ENCODE results near the gene ARHGAP8.
"Not testable (repeated sequence)": the region's sequence is repeated elsewhere in the genome, so short reads cannot be mapped to it uniquely, and the experiment has no call there.

ARHGAP8 gene

GRCh38 chr22:44891791-44892190, 139.4 kb downstream of the ARHGAP8 start:
- DNase-seq, result no peak

DNA sequence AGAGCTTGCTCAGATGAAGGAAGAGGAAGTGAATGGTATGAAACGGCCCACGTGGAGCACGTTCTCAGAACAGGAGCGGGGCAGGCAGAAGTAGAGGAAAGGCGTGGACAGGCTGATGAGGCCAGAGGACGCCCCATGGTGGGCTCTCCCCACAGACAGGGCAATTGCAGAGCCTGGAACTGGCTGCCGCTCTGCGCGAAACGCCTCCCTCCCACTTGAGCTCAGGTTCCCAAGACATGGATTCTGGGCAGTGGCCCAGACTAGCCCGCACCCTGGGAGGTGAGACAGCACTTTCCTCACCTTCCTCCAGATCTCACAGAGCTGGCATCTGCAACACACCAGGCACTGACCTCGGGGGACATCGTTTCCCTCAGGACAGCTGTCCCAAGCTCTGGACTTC, 139.9 kb downstream of the ARHGAP8 start:
- no peak for DNase-seq

DNA sequence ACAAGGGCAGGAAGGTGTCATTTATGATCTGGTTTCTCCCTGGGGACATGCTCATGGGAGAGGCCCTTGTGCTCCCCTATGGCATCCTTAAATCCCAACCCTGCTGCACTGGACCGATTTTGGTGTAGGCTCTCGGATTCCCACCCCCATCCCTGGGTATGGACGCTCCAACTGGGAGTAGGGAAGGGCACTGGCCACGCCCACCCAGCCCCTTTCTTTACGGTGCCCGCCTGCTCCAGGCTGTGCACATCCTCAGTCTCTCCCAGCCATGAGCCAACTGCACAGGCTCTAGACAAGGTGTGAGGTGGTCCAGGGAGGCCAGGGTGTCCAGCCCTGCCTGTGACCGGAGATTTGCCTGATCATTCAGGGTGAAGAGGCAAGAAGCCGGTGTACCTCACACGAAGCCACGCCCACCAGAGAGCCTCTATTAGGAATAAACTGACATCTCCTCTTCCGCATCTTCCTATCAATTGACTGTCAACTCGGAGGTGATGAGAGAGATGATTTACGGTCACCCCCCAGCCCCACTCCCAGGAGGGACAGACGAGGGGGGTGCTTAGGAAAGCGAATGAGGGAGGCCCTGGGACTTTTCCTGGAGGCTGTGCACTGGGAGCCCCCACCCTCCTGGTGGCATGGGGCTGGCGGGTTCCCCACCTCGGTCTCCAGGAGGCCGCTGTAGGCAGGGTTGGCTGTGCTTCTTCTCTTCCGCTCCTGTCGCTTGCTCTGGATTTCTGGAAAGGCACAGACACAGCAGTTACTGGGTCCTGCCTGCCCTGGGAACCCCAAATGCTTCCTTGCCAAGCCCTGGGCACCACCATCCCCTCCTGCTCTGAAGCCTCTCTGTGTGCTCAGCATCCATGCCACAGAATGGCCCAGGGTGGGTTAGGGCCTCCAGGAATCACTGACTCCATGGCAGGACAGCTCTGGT, 140.7 kb downstream of the ARHGAP8 start:
- no peak for DNase-seq

DNA sequence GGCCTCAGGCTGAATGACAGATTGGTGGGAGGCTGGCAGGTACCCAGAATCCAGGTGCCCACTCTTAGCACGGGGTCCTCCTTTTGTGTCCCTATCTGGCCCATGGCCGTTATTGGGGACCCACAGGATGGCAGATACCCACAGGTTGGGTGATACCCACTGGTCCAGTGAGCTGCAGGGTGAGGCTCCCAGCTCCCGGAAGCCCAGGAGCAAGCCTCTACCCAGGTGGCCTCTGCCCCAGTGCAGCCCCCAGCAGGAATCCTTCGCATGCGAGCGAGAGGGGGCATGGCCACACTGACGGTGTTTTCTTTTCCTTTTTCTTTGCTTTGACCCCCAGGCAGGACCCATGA, 141.3 kb downstream of the ARHGAP8 start:
- DNase-seq, result no peak

DNA sequence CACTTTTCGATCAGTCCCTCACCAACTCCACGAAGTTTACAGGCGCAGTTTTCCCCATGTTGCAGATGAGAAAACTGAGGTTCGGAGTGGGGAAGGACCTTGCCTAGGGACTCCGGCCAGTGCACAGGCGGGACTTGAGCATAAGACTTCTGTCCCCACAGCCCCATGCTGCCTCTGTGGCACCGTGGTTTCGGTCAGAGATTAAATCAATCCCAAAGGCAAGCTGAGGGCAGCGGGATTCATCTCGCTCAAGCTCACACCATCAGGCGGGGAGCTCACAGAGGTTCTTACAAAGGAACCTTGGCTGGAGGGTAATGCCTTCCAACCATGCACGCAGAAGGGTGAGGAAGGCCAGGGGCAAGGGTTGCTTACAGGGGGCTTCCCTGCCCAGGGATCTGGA, 141.9 kb downstream of the ARHGAP8 start:
- no peak for DNase-seq

DNA sequence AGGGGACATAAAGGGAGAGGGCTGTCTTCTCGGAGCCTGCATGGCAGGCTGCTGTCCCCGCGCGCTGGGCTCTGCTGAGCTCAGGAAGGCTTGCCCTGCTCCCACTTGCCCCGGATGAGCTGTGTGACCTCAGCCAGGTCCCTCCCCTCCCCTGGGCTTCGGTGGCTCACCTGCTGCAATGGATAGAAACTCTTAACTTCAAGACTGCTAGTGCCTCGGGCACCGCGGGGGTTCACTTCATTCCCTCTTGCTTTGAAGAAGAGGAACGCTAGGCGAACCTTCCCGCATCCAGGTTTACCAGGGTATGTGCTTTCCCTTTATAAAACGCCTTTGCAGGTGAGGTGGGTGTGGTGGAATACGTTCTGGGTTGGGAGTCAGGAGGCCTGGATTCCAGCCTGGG, 142.4 kb downstream of the ARHGAP8 start:
- no peak for DNase-seq

- DNase-seq, result no peak
Observed at GRCh38 chr22:44895296-44896055, 143.1 kb downstream of the ARHGAP8 start.

DNA sequence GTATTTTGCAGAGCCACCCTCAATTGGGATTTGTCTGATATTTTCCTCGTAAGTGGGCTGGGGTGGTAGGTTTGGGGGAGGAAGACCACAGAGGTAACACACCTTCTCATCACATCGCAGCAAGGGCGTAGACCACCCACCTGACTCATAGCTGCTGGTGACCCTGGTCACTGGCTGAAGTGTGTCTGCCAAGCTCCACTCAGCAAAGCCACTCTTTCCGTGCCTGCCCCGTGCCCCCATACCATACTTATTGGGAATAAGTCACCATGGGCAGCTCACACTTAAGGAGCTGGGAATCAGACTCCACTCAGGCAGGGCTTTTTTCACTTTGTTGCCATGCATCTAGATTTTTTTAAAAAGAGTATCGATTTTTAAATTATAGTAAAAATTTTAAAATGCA, 145.9 kb downstream of the ARHGAP8 start:
- DNase-seq, result no peak

- DNase-seq, result no peak
Observed at GRCh38 chr22:44901301-44901700, 148.9 kb downstream of the ARHGAP8 start.

- DNase-seq, result not testable (repeated sequence)
Observed at GRCh38 chr22:44903164-44903563, 150.8 kb downstream of the ARHGAP8 start.

GRCh38 chr22:44904492-44905152, 152.2 kb downstream of the ARHGAP8 start:
- DNase-seq, result not testable (repeated sequence)

DNA sequence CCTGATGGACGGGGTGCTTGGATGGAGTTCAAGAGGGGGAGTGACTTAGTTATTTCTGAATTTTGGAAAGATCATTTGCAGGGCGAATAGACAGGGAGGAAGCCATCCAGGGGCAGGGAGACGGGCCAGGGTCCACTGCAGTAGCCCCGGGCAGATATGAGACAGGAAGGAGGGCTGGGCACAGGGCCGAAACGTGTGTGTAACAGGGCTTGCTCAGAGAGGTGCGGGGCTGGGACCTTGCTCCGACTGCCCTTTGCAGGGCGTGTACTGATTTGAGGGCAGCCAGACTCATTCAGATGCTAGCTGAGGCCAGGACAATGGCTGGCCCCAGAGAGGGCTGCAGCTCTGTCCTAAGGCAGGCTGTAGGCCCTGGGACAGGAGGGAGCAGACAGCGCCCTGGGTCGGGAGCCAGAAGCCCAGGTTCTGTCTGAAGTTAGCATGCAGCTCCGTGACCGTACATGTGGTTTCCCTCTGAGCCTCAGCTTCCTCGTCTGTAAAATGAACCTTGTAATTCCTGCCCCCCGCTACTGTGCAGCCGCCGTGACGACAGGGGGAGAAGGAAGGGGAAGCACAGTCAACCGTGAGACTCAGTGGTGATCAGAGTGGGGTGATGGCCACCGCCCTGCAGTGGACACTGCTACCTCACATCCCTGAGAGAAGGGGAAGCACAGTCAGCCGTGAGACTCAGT, 154.0 kb downstream of the ARHGAP8 start:
- no peak for DNase-seq

- DNase-seq, result no peak
Observed at GRCh38 chr22:44906999-44907644, 154.7 kb downstream of the ARHGAP8 start.

DNA sequence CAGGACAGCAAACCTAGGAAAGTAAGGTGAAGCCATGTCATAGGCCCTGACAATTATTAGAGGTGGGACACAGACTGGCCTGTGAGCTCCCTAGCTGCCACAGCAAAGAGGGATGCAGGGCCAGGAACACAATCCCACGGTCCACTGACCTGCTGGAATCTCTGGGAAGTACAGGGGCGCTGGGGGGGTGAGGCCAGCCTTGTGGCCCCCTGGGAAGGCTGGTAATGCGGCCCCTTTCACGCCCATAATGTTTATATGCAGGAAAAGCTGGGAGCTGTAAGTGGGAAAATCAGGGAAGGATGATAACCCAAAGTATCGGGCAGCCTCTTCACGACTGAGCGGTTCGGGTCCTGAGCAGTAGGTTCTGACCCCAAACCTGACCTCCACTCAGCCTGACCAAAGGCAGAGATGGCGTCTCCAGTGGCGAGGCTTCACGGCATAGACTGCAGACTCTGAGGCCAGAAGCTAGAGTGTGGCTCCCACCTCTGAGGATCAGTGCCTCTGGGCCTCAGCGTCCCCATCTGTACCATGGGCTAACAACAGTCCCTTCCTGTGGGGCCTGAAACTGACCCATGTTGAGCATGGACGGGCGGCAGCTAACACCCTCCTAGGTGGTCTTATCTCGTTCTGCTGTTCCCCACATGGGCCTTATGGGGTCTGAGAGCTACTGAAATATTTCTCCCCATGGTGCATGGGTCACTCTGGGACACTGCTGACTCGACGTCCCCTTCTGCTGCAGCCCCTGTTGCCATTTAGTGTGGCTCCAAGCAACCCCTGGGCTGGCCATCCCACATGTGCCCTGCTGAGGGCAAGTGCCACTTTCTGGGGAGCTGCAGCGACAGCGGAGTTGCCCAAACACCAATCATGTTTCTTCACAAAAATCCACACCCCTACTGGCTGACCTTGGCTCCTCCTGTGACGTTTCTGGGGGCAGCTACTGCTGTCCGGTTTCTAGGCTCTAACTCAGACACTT, 155.7 kb downstream of the ARHGAP8 start:
- no peak for DNase-seq

- DNase-seq, result no peak
Observed at GRCh38 chr22:44909241-44909640, 156.9 kb downstream of the ARHGAP8 start.

All from activated effector memory CD4-positive, alpha-beta T cell treated with Interleukin-2 at 50 U/mL for 16 hours (primary cell).